Thyroid gland (tissue), 4 donors: ENCODE measurements around the gene SHISA9. TPM values are rescaled to one million over a fixed set of nuclear protein-coding genes. Genes with fewer than 3 reads are reported as not detected.

ENCODE experiments used
- DNase-seq, 2 donors: peaks; one replicate each; pipeline ENCODE4 v3.0.0-alpha.2; 2019
- H3K27ac ChIP-seq, 3 donors: fragments of 200-600 bp; sonication (generic); 1 replicate in 2 of 3; 2 replicates in 1 of 3; pipeline ENCODE4 v1.5.1; 2016 to 2019; ENCODE audit warnings: mild to moderate bottlenecking in 1 of 3, moderate library complexity in 1 of 3
- H3K27me3 ChIP-seq: fragments of 200-600 bp; sonication (generic); one replicate; pipeline ENCODE4 v1.5.1; 2019
- H3K36me3 ChIP-seq, 2 donors: fragments of 200-600 bp; sonication (generic); one replicate each; pipeline ENCODE4 v1.5.1; 2016 to 2019
- H3K4me1 ChIP-seq, 2 donors: fragments of 200-600 bp; sonication (generic); one replicate each; pipeline ENCODE4 v1.5.1; 2017 to 2019
- H3K4me3 ChIP-seq, 3 donors: fragments of 200-600 bp; sonication (generic); replicated peaks in 1 of 3; 1 replicate in 2 of 3; 2 replicates in 1 of 3; pipeline ENCODE4 v1.5.1; 2016; ENCODE audit warnings: mild to moderate bottlenecking in 1 of 3
- H3K9me3 ChIP-seq: fragments of 200-600 bp; sonication (generic); one replicate; pipeline ENCODE4 v1.5.1; 2017
- POLR2A ChIP-seq, 2 donors: fragments of 450-650 bp; IDR thresholded peaks; one replicate each; pipeline ENCODE4 v1.6.1; 2017; ENCODE audit warnings: antibody characterized with exemption in 2 of 2, mild to moderate bottlenecking in 2 of 2, moderate library complexity in 1 of 2
- WGBS, 2 donors: methylation state at CpG; one replicate each; pipeline ENCODE4 v1.1.5; 2017; 5-methylcytosine and 5-hydroxymethylcytosine counted together
- intact Hi-C: fragments of 100-400 bp; cut with DNase I; formaldehyde crosslinking; loops from one replicate; pipeline ENCODE4 v1.15.1; 2023
- total RNA-seq, 4 donors: library from RNA; depleted of rRNA; stranded (reverse); fragments of >200 nt; gene quantifications; one replicate each; pipeline ENCODE4 v1.2.3, GENCODE V29; 2016
- TF ChIP-seq, protein P1 (sequence below), 6 experiments: fragments of 200-600 bp in 3 of 6; fragments of 450-650 bp in 3 of 6; sonication (generic) in 3 of 6; IDR thresholded peaks; one replicate each; pipeline ENCODE4 v1.5.1; 2016 to 2019; ENCODE audit warnings: antibody characterized with exemption in 6 of 6, mild to moderate bottlenecking in 2 of 6, inconsistent platforms in 1 of 6, moderate library complexity in 1 of 6

SHISA9 gene
- total RNA-seq, 4 donors from 2014 or later: 0.11 to 0.34 (median 0.28) TPM

DNA sequence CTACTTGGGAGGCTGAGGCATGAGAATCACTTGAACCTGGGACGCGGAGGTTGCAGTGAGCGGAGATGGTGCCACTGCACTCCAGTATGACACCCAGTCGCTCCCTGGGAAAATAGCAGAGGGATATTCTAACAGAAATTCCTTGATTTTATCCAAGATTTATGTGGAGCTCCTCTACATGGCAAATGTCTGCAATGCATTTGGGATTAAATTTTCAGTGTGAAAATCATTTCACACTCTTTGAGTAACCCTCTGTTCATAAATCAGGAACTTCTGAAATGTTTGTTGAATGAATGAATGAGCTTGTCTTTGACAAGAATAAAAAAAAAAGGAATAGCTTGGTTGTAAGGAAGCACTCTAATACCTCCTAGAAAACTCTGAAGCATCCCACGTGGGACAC is 305.8 kb downstream of the SHISA9 start:
- no peak for TF ChIP-seq POLR2A (IDR thresholded peaks at IDR 0.05)
- TF ChIP-seq, protein P1, sequence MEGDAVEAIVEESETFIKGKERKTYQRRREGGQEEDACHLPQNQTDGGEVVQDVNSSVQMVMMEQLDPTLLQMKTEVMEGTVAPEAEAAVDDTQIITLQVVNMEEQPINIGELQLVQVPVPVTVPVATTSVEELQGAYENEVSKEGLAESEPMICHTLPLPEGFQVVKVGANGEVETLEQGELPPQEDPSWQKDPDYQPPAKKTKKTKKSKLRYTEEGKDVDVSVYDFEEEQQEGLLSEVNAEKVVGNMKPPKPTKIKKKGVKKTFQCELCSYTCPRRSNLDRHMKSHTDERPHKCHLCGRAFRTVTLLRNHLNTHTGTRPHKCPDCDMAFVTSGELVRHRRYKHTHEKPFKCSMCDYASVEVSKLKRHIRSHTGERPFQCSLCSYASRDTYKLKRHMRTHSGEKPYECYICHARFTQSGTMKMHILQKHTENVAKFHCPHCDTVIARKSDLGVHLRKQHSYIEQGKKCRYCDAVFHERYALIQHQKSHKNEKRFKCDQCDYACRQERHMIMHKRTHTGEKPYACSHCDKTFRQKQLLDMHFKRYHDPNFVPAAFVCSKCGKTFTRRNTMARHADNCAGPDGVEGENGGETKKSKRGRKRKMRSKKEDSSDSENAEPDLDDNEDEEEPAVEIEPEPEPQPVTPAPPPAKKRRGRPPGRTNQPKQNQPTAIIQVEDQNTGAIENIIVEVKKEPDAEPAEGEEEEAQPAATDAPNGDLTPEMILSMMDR (IDR thresholded peaks at IDR 0.05): no peak
- Histone ChIP-seq H3K36me3 (no peaks in the 10 kb centered on the region), H3K9me3 (no peaks in the 10 kb centered on the region), H3K27ac (no peak overlapping the region), H3K4me1 (no peaks in the 10 kb centered on the region), H3K4me3 (no peak overlapping the region), H3K27me3 (no peaks in the 10 kb centered on the region)
- intact Hi-C loops: no loop called here
- no peak for DNase-seq
- 81 to 89% methylated on average over 5 of the region's 5 CpGs for WGBS, 2 donors

DNA sequence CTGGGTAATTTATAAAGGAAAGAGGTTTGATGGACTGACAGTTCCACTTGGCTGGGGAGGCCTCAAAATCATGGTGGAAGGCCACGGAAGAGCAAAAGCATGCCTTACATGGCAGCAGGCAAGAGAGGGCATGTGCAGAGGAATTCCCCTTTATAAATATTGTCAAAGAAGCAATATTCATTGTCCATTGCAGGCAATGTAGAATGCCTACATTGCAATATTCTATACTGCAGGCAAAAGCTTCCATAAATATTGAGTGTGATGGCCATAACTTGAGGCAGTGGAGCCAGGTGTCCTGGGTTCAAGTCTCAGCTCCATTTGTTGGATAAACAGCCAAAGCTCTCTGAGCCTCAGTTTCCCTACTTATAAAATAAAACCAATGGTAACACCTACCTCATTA is 322.3 kb downstream of the SHISA9 start:
- Histone ChIP-seq H3K4me3 (no peak overlapping the region), H3K27me3 (no peaks in the 10 kb centered on the region), H3K27ac (no peak overlapping the region), H3K4me1 (no peaks in the 10 kb centered on the region), H3K9me3 (no peaks in the 10 kb centered on the region), H3K36me3 (no peaks in the 10 kb centered on the region)
- intact Hi-C loops: no loop called here
- TF ChIP-seq POLR2A (IDR thresholded peaks at IDR 0.05): no peak
- TF ChIP-seq, protein P1 (IDR thresholded peaks at IDR 0.05): no peak
- no peak for DNase-seq
- 83 to 100% methylated on average over 1 of the region's 1 CpG for WGBS, 2 donors

DNA sequence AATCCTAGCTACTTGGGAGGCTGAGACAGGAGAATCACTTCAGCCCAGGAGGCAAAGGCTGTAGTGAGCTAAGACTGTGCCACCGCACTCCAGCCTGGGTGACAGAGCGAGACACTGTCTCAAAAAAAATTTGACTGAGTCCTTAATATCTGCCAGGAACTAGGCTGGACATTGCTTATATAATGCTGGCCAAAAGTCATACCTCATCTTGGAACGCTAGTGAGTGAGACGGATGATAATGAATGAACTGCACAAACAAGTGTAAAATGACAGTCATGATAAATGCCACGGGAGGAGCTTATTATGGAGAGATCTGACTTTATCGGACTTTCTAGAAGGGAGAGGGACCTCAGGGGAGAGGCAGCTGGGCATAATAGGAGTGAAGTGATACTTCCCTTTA is 327.6 kb downstream of the SHISA9 start:
- WGBS, 2 donors: 77 to 79% methylated on average over 6 of the region's 6 CpGs
- Histone ChIP-seq H3K27me3 (no peaks in the 10 kb centered on the region), H3K4me1 (no peaks in the 10 kb centered on the region), H3K9me3 (no peaks in the 10 kb centered on the region), H3K27ac (no peak overlapping the region), H3K36me3 (no peaks in the 10 kb centered on the region), H3K4me3 (no peak overlapping the region)
- TF ChIP-seq, protein P1 (IDR thresholded peaks at IDR 0.05): no peak
- no peak for TF ChIP-seq POLR2A (IDR thresholded peaks at IDR 0.05)
- intact Hi-C loops: no loop called here
- DNase-seq: no peak

DNA sequence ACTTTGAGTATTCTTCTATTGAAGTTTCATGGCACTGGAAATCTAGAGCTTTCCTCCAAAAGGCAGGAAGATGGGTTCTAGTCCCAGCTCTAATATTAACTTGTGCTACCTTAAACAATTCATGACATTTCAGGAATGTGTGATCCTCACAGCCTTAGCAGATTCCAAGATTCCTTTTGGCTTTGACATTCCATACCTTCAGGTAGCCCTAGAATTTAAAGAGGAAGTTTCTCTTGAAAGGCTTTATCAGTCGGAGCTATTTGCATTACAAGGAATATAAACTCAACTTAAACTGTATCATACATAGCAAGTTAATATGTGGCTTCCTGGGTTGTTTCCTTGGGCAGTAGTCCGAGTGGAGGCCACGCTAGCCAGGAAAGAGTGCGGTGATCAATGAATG is 330.0 kb downstream of the SHISA9 start:
- no peak for TF ChIP-seq POLR2A (IDR thresholded peaks at IDR 0.05)
- TF ChIP-seq, protein P1 (IDR thresholded peaks at IDR 0.05): no peak
- no peaks in the 10 kb centered on the region for H3K4me1 ChIP-seq
- H3K4me3 ChIP-seq: no peak overlapping the region
- intact Hi-C loops: no loop called here
- DNase-seq: no peak
- WGBS, 2 donors: 67 to 75% methylated on average over 4 of the region's 4 CpGs
- H3K36me3 ChIP-seq: no peaks in the 10 kb centered on the region
- no peaks in the 10 kb centered on the region for H3K27me3 ChIP-seq
- H3K27ac ChIP-seq: no peak overlapping the region
- no peaks in the 10 kb centered on the region for H3K9me3 ChIP-seq

DNA sequence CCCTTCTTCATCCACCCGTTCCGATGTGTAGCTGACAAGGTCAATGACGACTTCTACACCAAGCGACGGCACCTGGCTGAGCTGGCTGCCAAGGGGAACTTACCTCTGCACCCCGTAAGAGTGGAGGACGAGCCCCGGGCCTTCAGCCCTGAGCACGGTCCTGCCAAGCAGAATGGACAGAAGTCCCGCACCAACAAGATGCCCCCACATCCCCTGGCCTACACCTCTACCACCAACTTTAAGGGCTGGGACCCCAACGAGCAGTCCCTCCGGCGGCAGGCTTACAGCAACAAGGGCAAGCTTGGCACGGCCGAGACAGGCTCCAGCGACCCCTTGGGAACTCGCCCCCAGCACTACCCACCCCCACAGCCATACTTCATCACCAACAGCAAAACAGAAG is 333.6 kb downstream of the SHISA9 start:
- no peak for DNase-seq
- Histone ChIP-seq H3K36me3 (no peaks in the 10 kb centered on the region), H3K4me3 (no peak overlapping the region), H3K4me1 (no peaks in the 10 kb centered on the region), H3K27me3 (no peaks in the 10 kb centered on the region), H3K9me3 (no peaks in the 10 kb centered on the region), H3K27ac (no peak overlapping the region)
- intact Hi-C loops: no loop called here
- WGBS, 2 donors: 88 to 91% methylated on average over 14 to 15 of the region's 17 CpGs
- TF ChIP-seq POLR2A (IDR thresholded peaks at IDR 0.05): no peak
- TF ChIP-seq, protein P1 (IDR thresholded peaks at IDR 0.05): no peak
